Measurements from ENCODE around the gene LHFPL2. TPM values are rescaled to one million over a fixed set of nuclear protein-coding genes. Genes with fewer than 3 reads are reported as not detected.

Gene LHFPL2
- total RNA-seq, 1 experiment from 2014 or later: 8.4 TPM

DNA sequence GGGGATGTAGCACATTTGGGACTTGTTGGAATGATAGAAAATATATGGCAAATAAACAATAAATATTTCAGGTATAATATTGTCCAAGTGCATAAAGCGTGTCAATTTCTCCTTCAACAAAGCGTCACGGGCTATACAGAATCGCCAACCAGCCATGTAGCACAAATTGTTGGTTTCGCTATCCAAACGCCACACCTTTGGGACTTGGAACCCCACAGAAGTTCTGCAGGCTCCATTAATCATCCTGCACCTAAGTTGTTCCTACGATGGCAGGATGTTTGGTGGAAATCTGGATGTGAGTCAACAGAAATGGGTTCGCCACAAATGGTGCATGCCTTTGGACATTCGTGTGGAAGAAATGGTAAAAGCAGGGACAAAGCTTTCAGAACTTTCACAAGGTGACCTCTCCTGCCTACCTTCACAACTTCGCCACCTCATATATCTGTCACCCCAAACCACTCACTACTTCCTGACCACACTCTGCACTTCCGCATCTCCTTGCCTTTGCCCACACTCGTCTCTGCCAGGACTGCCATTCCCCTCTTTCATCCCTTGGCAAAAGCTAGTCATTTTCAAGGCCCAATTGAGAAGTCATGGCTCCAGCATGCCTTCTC is 95.7 kb downstream of the LHFPL2 start:
- DNase-seq (ENCODE audit: extremely low read depth, low read depth): no peak

DNA sequence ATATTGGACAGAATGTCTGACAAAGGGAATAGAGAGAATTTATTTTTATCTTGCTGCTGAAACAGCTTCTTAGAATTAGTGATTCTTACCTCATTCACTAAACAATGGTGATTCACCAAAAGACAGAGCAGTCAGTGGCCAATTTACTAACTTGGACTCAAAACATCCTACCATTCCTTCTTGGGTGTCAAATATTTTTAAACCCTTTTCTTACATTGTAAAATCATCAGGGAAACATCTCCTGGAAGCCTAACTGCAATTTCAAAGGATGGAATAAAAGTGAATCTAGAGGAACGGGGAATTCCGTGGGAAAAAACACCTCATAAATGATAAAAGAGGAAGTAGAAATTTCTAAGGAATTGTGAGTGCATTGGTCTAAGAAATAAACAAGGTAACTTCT is 97.7 kb downstream of the LHFPL2 start:
- no peak for DNase-seq (ENCODE audit: extremely low read depth, low read depth)

DNA sequence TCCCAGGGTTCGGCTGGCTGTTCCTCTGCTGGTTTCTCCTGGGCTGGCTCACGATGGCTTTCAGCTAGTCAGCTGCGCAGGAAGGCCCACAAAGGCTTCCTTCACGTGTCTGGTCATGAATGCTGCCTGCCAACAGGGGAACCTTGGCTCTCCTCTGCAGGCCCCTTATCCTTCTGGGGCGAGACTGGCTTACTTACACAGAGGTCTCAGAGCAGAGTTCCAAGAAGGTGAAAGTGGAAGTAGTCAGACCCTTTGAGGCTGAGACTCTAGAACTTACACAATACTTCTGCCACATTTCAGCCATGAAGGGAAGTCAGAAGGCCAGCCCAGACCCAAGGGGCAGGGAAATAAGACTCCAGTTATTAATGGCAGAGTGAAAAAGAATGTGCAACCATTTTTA is 99.5 kb downstream of the LHFPL2 start:
- no peak for DNase-seq (ENCODE audit: extremely low read depth, low read depth)

DNA sequence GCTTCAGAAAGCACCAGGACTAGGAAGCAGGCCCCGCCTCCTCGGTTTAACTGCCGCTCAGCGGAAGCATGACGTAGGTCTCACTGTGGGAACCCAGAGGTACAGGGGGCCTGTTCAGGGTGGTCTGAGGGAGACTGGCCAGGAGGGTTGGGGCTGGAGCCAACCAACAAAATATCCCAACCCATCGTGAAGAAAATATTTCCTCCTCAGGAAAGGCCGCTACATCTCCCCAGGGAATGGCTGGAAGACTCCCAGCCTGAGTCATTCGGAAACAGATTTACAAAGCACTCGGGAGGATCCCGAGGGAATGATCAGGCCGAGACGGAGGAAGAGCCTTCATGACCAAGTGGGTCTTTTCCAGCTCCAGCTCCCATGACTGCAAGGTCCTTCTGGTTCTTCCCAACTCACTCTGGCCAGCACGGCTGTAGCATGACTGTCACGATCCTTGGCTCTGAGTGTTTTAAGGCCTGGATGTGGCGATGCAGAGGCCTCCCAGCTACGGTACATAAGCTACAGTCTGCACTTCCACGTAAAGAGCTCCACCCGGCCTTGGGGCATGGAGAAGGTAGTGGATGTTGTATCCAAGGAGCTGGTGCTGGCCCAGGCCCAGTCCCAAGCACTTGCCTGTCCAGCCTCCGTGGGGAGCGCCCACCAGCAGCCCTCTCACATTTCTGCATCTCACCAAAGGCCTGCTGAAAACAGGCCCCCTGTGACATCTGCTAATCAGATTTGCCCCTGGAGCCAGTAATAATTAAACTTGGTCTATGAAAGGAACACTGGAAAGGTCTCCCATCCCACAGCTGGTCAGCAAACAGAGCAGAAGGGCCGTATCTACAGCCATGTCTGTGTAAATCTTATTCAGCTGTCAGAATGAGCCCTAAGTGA is 100.6 kb downstream of the LHFPL2 start:
- DNase-seq (ENCODE audit: extremely low read depth, low read depth): peak; percentile 83

DNA sequence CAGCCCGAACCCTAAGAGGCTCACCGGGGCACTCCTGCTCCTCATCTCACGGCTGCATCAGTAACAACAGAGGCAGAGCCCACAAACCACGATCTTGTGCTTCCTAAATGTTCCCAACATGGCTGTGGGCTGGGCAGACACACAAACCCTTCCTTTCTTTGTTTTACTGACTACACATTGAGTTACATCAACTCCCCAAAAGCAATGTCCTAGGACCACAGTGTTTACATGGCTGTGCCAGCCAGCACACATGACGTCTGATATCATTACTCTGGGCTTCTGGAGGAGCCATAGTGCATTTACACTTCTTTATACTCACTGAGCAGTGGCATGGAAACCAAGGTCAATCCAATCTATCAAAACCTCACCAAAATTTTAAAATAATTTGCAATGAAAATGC is 101.4 kb downstream of the LHFPL2 start:
- DNase-seq (ENCODE audit: extremely low read depth, low read depth): no peak

DNA sequence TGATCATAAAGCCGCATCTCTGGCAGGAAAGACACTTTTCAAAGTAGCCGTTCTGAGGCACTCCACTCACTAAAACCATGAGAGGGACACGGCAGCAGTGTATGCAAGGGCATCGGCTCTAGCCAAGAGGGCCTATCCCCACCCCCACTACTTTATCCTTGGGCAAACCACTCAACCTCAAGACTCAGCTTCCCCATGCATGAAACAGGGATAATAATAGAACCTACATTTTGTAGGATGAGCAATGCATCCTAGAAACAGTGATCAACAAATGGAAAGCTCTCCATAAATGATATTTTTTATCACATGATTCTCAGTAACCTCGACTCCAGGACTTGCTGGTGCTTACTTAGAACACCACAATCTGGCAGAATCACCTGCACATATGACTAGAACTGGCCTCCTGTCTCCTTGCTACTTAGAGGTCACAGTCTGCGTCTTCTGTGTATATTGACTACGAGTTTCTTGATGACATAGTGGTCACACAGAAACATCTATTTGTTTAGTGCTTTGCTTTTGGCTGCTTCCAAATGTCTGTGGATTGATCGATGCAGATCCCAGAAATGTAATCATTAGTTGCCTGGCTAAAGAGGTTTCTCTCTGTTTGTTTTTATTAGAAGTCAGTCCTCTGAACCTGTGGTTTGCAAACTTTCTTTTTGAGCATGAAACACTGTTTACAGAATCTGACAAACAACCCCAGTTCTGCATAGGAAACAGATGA is 102.1 kb downstream of the LHFPL2 start:
- DNase-seq (ENCODE audit: extremely low read depth, low read depth): no peak

DNA sequence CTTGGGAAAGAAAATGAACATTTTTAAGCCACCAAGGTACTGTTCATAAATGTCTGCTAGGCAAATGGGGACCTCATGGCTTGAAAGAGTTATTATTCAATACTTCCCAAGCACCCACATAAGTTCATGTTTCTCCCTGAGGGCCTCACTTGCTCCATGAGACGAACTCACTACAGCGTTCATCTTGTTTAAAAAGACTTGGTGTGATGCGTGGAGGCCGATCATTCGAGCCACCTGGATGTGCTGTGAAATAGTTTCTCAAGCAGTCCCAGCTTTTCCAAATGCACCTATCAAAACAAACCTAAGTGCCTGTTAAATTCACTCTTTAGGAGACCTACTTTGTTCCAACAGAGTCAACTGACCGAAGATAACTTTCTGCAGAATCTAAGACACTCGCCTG is 103.2 kb downstream of the LHFPL2 start:
- DNase-seq (ENCODE audit: extremely low read depth, low read depth): no peak

DNA sequence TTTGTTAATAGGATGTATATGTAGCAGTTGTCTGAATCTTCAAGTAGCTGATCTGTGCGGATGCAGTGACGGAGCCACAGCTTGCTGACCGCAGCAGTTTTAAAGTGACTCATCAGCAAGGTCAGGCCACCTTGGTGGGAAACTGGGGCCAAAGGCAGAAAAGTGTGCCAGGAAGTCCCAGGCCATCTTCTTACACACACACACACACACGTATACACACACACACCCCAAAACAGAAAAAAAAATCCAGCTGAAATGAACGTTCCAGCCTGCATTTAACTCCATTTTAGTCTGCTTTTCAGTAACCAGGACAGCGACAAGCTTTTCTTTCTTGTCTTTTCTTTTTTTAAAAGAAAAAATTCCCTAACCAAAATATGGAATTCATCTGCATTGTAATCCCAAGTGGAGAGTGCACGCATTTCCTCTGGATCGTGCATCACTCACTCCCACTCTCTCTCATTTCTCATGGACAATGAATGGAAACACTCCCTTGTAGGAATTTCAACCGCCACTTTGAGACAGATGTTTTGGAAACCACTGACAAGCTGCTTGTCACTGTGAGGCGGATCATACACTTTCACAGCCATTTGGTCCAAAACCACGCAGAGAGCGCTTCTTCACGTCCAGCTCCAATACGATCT is 103.9 kb downstream of the LHFPL2 start:
- no peak for DNase-seq (ENCODE audit: extremely low read depth, low read depth)

DNA sequence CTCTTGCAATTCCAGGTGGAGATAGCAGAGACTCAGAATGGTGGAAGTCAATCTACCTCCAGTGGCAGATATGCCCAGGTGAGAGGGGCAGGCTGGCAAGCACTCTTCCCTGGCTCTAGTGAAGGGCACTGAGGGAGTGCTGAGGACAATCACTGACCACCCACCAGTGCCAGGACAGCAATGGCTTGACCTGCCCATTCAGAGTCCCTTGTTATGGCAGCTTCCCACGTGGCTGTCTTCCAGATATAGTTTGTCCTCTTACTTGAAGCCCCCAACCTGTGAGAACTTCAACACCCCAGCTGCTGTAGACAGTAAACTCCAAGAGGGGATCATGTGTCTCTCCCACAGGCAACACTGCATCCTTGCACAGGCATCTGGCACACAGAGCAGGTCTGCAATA is 104.7 kb downstream of the LHFPL2 start:
- no peak for DNase-seq (ENCODE audit: extremely low read depth, low read depth)

DNA sequence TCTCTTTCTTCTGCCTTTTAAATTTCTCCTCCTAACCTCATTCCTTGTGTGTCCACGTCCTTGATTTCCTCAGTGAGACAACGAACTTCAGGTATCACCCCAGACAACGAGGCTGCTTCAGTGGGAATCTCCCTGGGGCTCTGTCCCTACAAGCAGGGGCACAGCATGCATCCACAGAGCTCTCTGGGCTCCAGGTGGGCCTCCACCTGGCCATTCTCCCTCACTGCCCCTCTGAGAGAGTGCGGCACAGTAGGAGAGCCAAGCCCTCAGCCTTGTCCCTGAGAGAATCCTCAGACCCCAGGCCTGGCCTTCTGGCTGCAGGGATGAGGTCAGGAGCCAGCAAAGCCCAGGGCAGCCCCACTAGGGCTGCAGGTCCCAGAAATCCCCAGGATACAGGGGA is 105.3 kb downstream of the LHFPL2 start:
- DNase-seq (ENCODE audit: extremely low read depth, low read depth): no peak

DNA sequence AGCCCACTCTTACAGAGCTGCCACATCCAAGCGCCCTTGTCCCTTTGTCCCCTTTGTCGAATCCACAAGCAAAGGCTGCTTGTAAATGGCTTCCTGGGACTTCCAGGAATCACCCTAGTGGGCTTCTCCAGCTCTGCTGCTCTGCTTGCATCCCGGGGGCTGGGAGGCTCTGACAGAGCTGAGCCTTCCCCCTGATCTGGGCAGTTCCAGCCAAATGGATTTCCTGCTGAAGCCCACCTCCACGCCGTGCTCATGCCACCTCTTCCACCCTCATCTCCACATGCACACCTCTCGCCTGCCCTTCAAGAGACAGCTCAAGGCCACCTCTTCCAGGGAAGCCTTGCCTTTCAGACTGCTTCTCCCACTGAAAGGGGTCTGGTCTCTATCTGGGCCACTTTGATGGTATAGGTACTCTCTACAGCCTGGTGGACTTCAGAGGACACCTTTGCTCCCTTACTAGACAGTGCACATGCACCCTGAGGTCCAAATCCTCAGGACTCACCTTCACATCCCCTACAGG is 106.2 kb downstream of the LHFPL2 start:
- DNase-seq (ENCODE audit: extremely low read depth, low read depth): no peak

DNA sequence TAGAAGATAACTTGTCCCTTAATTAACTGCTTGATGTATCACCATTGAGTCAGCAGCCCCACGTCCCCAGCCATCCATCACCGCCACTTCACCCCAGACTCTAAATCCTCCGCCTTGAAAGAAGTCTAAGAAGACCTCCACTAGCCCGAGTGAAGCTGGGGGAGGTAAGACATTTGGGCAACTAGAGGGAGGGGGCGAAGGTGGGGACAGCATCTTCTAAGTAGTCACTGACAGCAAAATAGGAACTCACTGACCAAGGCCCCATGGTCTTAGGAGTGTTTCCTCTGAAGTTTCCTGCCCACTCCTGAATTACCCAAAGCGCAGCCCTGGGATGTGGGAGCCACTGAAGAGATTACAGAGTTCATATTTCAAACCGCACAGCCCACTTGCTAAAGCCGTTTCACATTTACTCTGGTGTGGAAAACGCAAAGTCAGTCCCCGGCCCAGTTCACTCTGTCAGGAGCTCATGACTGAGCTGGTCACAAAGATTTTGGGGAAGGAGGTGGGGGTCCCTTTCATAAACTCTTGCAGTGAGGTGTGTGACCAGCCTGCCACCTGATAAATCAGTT is 107.4 kb downstream of the LHFPL2 start:
- no peak for DNase-seq (ENCODE audit: extremely low read depth, low read depth)

DNA sequence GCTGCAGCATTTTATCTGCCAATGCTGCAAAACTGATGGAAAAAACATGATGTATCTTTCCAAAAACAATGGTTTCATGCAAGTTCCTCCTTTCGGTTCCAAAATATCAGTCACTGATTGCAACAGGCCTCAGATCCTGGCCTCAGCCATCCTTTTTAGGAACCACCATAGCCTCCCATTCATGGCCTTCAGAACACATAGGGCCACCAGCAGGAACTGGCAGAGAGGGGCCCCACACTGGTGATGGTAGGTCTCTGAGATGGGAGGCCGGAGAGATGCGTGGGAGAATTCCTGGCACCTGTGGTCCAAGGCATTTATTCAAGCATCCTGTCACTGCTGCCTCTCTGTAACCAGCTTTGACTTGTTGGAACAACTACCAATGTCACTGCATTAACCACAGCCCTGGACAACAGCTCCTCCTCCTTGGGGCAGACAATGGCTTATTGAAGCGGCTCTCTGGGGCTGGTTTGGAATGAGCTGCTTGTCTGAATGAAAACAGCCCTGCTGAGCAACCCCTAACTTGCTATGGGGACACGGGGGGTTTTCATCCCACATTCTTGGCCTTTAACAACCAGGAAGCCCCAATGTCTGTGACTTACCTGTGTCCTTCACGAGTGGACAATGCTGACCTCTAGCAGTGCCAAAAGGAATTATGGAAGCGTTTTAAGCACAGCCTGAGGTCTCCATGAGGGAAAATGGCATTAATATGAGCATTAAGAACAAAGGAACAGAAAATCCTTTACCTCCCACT is 108.1 kb downstream of the LHFPL2 start:
- no peak for DNase-seq (ENCODE audit: extremely low read depth, low read depth)

DNA sequence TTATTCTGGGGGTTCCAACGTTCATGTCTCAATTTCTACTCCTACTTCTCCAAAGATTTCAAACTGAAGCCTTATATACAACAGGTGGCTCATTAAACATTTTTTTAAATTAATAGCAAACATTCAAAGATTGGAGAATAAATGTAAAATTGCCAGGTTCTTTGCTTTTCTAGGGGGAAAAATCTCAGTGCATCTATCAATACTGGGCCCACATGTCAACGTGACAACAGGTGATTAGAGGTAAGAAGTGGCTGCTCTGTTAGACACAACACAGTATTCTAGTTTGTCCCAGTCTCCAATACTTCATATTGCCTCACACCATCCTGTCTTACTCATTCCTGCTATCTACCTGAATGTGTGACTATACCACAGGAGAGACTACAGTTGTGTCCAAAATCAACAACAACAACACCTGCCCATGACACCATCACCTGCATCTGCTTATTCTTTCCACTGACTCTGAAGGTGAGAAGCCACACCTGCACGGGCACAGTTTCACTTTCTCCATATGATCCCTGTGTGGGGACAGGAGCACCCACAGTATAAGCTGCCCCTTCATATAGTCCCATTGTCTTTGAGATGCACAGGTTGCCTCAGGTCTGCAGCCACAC is 110.2 kb downstream of the LHFPL2 start:
- DNase-seq (ENCODE audit: extremely low read depth, low read depth): no peak

DNA sequence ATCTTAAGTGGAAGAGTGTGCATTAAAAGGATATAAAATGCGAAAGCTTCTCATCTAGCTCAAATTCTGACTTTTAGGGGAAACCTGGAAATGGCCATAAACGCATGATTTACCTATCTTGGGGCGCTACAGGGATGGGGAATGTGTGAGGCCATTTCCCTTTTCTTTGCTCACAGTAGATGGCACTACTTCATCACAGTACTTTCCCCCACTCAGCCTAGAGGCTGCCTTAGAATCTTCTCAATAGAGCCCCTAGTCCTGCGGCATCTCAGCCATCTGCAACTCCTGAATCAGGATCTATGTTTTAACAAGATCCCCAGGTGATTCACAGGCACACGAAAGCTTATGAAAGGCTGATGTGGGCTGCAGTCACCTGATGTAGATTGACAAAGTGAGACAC is 110.8 kb downstream of the LHFPL2 start:
- peak; percentile 38 for DNase-seq (ENCODE audit: extremely low read depth, low read depth)

DNA sequence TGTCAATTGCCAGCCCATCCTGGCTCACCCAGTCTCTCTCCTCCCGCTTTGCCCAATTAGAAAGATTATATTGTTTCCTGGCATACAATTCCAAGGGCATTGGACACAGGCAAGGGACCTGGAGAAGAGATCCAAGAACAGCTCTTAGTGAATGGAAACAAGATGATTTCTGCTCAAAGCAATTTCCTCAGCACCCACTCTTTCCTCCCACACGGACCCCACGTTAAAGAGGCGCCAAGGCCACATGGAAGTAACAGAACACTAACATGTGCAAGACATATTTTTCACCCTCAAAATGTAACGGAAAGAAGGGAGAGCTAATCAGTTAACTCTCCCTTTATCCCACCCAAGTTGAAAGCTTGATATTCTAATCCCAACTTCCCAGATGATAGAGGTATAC is 111.2 kb downstream of the LHFPL2 start:
- DNase-seq (ENCODE audit: extremely low read depth, low read depth): no peak

DNA sequence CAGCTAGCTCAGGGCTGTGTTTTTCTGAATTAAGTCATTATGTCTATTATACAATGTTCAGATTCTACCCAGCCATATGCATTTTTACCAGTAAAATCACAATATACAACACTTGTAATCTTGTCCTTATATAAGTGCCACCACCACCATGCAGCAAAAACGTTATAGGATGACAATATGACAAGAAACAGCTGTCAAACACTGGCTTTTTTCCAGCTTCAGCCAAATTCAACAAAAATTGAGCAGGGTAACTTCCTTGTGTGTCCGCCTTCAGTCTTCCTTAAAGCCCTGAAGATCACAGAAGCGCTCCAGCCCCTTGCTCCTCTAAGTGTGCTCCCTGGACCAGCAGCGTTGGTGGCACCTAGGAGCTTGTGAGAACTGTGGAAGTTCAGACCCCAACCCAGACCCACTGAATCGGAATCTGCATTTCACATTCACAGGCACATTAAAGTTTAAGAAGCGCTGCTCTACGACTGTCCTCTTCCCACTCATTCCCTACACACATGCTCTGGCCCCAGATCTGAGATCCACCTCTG is 111.8 kb downstream of the LHFPL2 start:
- DNase-seq (ENCODE audit: extremely low read depth, low read depth): no peak

DNA sequence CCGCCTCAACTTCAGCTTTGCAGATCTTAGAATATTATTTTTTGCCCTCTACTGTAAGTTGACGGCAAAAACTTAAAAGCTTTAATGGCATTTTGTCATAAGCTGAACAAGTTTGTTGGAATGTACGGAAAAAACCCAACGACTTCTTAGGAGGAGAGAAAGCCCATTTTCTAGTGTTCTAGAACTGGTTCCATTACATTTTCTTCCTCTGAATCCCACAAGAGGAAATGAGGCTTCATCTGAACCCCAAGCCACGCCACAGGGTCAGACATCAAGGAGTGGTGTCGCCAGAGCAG is 113.7 kb downstream of the LHFPL2 start:
- no peak for DNase-seq (ENCODE audit: extremely low read depth, low read depth)

DNA sequence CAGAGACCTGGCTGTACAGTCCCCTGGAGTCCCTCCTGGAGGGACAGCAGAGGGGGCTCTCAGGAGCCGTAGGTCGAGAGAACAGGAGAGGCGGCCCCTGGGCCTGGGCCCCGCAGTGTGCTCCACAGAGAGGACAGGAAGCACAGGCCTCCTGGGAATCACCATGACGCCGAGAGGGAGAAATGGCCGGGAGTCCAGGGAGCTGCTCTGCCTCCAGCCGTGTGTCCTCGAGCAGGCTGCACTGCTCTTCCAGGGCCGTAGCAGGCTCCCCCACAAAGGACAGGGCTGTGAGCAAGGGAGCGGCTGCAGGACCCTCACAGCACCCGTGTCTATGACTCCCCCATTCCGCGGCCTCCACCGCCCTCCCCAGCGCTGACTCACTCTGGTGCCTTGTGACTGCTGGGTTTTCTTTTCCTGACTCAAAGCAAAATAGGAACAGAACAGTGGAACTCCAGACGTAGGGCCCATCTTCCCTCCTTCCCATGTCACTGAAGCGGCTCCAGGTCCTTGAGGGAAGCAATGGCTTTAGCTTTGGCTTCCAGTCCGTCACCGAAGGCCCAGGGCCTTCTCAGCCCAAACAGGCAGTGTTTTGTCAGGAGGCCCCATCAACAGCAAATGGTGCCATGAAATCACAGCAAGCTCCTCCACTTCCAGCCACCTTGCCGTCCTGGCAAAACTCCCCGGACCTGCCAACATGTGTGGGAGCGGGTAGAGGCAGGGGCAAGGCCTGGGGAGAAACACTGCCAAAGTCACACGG is 114.2 kb downstream of the LHFPL2 start:
- no peak for DNase-seq (ENCODE audit: extremely low read depth, low read depth)

Measured in NCI-H460 (cell line).